Measurements from ENCODE around the gene SV2C.

DNA sequence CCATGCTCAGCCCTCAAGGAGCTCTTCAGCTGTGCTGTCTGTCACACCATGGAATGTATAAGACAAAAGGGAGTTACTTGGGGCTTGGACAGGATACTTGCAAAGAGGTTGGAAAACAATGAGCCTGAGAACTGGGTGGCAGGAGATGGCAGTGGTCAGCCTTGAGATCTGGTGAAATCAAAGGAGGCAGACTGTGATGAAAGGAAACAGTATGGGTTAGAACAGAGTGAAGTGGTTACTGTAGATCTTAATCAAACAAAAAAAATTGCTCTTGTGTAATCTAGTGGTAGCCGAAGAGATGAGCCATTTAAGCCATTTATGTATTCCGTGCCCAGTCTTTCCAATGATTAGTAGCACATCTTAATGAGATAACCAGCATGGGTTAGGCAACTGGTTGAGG lies 142.2 kb downstream of the SV2C start:
- no peak for TF ChIP-seq POLR2A (IDR thresholded peaks at IDR 0.05)
- TF ChIP-seq, protein P1, sequence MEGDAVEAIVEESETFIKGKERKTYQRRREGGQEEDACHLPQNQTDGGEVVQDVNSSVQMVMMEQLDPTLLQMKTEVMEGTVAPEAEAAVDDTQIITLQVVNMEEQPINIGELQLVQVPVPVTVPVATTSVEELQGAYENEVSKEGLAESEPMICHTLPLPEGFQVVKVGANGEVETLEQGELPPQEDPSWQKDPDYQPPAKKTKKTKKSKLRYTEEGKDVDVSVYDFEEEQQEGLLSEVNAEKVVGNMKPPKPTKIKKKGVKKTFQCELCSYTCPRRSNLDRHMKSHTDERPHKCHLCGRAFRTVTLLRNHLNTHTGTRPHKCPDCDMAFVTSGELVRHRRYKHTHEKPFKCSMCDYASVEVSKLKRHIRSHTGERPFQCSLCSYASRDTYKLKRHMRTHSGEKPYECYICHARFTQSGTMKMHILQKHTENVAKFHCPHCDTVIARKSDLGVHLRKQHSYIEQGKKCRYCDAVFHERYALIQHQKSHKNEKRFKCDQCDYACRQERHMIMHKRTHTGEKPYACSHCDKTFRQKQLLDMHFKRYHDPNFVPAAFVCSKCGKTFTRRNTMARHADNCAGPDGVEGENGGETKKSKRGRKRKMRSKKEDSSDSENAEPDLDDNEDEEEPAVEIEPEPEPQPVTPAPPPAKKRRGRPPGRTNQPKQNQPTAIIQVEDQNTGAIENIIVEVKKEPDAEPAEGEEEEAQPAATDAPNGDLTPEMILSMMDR (IDR thresholded peaks at IDR 0.05): no peak
